Mucosa of descending colon (tissue), 3 donors: Measurements from ENCODE around the gene ITPK1. TPM values are rescaled to one million over a fixed set of nuclear protein-coding genes. Genes with fewer than 3 reads are reported as not detected.
"Not testable (repeated sequence)": the region's sequence is repeated elsewhere in the genome, so short reads cannot be mapped to it uniquely, and the experiment has no call there.

Experiments
- ATAC-seq: fragments of 200-7000 bp; cut with Tn5 transposase; one replicate; pipeline ENCODE4 v1.9.1; 2020; ENCODE audit warnings: mild to moderate bottlenecking, moderate library complexity
- DNase-seq, 3 donors: peaks; one replicate each; pipeline ENCODE4 v3.0.0-alpha.2; 2020
- H3K36me3 ChIP-seq: fragments of 200-600 bp; one replicate; pipeline ENCODE4 v1.8.0; 2021; ENCODE audit warnings: low read depth, mild to moderate bottlenecking
- H3K4me1 ChIP-seq: fragments of 200-600 bp; one replicate; pipeline ENCODE4 v1.8.0; 2021; ENCODE audit warnings: low read depth, mild to moderate bottlenecking
- H3K4me3 ChIP-seq: fragments of 200-600 bp; one replicate; pipeline ENCODE4 v1.8.0; 2021; ENCODE audit warnings: mild to moderate bottlenecking
- H3K9me3 ChIP-seq: fragments of 200-600 bp; one replicate; pipeline ENCODE4 v1.8.0; 2021; ENCODE audit warnings: mild to moderate bottlenecking
- CTCF ChIP-seq: fragments of 200-600 bp; IDR thresholded peaks from one replicate; pipeline ENCODE4 v1.8.0; 2022; ENCODE audit warnings: antibody characterized with exemption, mild to moderate bottlenecking
- intact Hi-C, 2 donors: fragments of 100-400 bp; cut with DNase I in 1 of 2; cut with micrococcal nuclease in 1 of 2; formaldehyde crosslinking; loops; one replicate each; pipeline versions ENCODE4 v1.11.0 to v1.11.1; 2022; cut with DNase I, micrococcal nuclease
- total RNA-seq, 3 donors: library from RNA; stranded (reverse); fragmentation: NEBNext Ultra II Directional in 2 of 3; extraction: Animal tissue kit (Norgen Biotek cat#: 25700) in 2 of 3; gene quantifications; one replicate each; pipeline versions ENCODE4 v1.2.1 to v1.2.4, GENCODE V29; 2021 to 2023
- donor health status: DM: no; HTN: no; CAD: no; lungs with moderate emphysema.
- donor health status: DM: no; HTN: no; CAD: no.
- donor health status: DM: no; HTN: yes; CAD: no.

Gene ITPK1
- total RNA-seq, 3 donors from 2014 or later, result 134 to 165 (median 152) TPM

GRCh38 chr14:93109572-93110481 lies 5.9 kb downstream of the ITPK1 start:
- Histone ChIP-seq H3K9me3 (no peaks in the 10 kb centered on the region), H3K4me3 (no peak overlapping the region), H3K4me1 (peaks cover 40% of the 10 kb centered on the region), H3K36me3 (no peaks in the 10 kb centered on the region)
- intact Hi-C loops, result no loop called here
- DNase-seq, result no peak
- ATAC-seq, result no peak
- TF ChIP-seq CTCF, result no peak

DNA sequence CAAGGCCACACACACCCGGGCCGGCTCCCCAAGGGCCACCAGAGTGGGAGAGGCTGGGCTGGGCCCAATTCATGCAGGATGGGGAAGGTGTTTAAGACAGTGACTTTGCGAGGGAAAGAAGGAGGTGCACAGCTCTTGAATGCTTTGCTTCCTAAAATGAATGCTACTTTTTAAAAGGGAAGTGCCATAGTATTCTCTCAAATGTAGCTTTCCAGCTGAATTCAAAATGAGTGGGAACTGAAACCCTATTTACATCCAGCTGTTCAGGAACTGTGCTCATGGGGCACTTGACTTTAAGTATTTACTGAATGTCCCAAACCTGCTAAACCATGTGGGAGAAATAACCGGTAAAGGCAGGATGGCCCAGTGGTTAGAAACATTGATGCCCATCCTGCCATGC lies 7.6 kb downstream of the ITPK1 start:
- H3K4me1 ChIP-seq, result peaks cover 39% of the 10 kb centered on the region
- H3K9me3 ChIP-seq, result no peaks in the 10 kb centered on the region
- H3K36me3 ChIP-seq, result no peaks in the 10 kb centered on the region
- DNase-seq (no peak), ATAC-seq (peak; percentile 2)
- H3K4me3 ChIP-seq, result no peak overlapping the region
- no peak for TF ChIP-seq CTCF
- intact Hi-C loops, result no loop called here

DNA sequence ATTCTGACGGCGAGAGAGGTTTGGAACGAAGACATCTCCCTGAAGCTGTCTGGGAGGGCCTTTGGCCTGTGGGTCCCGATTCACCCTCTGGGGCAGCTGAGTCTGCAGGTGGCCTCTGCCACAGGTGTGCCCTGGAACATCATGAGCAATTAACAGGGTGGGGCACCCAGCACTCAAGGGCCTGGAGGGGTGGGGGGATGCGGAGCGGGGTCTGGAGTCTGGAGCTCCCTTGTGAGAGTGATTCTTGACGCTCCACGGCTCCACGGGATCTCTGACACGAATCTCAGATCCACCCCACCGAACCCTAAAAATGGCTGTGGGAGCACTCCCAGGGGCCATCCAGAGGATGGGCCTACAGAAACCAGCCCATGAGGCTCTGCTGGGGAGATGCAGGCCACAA lies 8.3 kb downstream of the ITPK1 start:
- intact Hi-C loops, result no loop called here
- H3K4me1 ChIP-seq, result peaks cover 35% of the 10 kb centered on the region
- DNase-seq (peak in 2 of 3 donors; percentile 33 to 55), ATAC-seq (peak; percentile 64)
- no peak for TF ChIP-seq CTCF
- H3K36me3 ChIP-seq, result no peaks in the 10 kb centered on the region
- no peak overlapping the region for H3K4me3 ChIP-seq
- no peaks in the 10 kb centered on the region for H3K9me3 ChIP-seq

GRCh38 chr14:93106541-93107156 lies 9.1 kb downstream of the ITPK1 start:
- Histone ChIP-seq H3K9me3 (no peaks in the 10 kb centered on the region), H3K36me3 (no peaks in the 10 kb centered on the region), H3K4me1 (peaks cover 39% of the 10 kb centered on the region), H3K4me3 (no peak overlapping the region)
- DNase-seq (peak in 1 of 3 donors; percentile 24), ATAC-seq (no peak)
- TF ChIP-seq CTCF, result no peak
- intact Hi-C loops, result no loop called here

GRCh38 chr14:93105856-93106255 lies 9.9 kb downstream of the ITPK1 start:
- H3K4me1 ChIP-seq, result peaks cover 39% of the 10 kb centered on the region
- intact Hi-C loops, ATAC-seq, H3K36me3 ChIP-seq, H3K4me3 ChIP-seq, H3K9me3 ChIP-seq: not testable (repeated sequence)
- peak in 1 of 3 donors; percentile 30 for DNase-seq

DNA sequence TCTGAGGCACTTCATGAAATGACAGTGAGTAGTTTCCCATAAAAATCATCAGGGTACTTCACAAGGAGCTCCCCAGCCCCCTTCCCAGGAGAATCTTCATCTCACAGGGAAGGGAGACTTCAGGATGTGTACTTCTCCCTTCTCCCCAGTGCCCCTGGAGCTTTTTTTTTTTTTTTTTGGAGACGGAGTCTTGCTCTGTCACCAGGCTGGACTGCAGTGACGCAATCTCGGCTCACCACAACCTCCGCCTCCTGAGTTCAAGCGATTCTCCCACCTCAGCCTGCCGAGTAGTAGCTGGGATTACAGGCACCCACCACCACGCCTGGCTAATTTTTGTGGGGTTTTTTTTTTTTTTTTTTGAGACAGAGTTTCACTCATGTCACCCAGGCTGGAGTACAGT lies 10.4 kb downstream of the ITPK1 start:
- Histone ChIP-seq H3K4me3 (no peak overlapping the region), H3K9me3 (no peaks in the 10 kb centered on the region), H3K4me1 (peaks cover 39% of the 10 kb centered on the region), H3K36me3 (no peaks in the 10 kb centered on the region)
- no peak for TF ChIP-seq CTCF
- ATAC-seq (no peak), DNase-seq (peak in 2 of 3 donors; percentile 33 to 40)
- intact Hi-C loops, result no loop called here
